Measurements from ENCODE around the gene TUBGCP2. TPM values are rescaled to one million over a fixed set of nuclear protein-coding genes. Genes with fewer than 3 reads are reported as not detected.
A peak's percentile ranks its signal among the peaks of the same experiment; 100 is the strongest.

TUBGCP2 gene
- total RNA-seq, 1 experiment from 2014 or later: 33.1 TPM

DNA sequence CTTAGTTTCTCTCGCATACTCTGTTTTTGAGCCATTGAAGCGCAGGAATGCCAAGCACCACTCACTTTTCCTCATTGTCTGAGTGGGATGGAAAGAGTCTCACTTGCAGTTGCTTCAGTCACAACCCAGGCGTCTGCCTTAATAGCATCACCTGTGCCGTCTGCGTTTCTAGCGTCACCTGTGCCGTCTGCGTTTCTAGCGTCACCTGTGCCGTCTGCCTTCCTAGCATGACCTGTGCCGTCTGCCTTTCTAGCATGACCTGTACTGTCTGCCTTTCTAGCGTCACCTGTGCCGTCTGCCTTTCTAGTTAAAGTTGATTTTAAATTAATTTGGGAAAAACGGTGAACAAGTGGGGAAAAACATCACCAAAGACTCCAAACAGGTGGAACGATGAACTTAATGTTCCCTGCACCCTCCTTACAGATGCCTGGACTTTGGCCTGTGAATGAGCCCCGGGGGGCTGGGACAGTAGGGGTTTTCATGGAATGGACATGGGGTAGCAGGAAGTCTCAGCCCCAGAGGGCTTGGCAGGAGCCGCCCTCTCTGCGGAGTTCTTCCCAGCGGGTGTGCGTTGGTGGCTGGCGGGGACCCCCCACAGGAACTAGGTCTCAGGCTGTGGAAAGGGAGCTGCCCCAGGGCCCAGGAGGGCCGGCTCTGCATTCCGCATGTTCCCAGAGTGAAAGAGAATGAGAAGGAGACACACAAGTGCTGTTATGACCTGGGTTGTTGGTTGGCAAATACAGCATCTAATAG is 3.5 kb upstream of the TUBGCP2 start:
- DNase-seq (ENCODE audit: low read depth, low spot score): no peak
- in situ Hi-C loops (cut with HindIII; ENCODE audit: low pct_unique_long_range_greater_than_20kb, low sequenced_read_pairs): no loop called here

- DNase-seq (ENCODE audit: low read depth, low spot score): no peak
- in situ Hi-C loops (cut with HindIII; ENCODE audit: low pct_unique_long_range_greater_than_20kb, low sequenced_read_pairs): no loop called here
These were observed 2.9 kb upstream of the TUBGCP2 start for GRCh38 chr10:133311570-133311969.

GRCh38 chr10:133310789-133311188 is 2.1 kb upstream of the TUBGCP2 start:
- no peak for DNase-seq (ENCODE audit: low read depth, low spot score)
- in situ Hi-C loops (cut with HindIII; ENCODE audit: low pct_unique_long_range_greater_than_20kb, low sequenced_read_pairs): no loop called here

DNA sequence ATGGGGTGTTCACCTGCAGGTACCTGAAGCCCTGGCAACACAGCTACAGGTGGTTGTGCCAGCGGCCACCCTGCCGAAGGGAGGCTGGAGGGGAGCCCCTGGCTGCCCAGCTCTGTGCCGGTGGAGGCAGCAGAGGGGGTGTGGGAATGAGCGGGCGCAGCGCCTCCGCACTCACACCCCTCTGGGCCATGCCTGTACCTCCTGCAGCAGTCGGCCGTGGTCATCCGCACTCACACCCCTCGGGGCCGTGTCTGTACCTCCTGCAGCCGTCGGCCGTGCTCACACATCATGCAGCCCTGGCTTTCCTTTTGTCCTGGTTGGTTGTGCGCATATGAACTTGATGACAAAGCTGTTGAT is 1.7 kb upstream of the TUBGCP2 start:
- in situ Hi-C loops (cut with HindIII; ENCODE audit: low pct_unique_long_range_greater_than_20kb, low sequenced_read_pairs): no loop called here

DNA sequence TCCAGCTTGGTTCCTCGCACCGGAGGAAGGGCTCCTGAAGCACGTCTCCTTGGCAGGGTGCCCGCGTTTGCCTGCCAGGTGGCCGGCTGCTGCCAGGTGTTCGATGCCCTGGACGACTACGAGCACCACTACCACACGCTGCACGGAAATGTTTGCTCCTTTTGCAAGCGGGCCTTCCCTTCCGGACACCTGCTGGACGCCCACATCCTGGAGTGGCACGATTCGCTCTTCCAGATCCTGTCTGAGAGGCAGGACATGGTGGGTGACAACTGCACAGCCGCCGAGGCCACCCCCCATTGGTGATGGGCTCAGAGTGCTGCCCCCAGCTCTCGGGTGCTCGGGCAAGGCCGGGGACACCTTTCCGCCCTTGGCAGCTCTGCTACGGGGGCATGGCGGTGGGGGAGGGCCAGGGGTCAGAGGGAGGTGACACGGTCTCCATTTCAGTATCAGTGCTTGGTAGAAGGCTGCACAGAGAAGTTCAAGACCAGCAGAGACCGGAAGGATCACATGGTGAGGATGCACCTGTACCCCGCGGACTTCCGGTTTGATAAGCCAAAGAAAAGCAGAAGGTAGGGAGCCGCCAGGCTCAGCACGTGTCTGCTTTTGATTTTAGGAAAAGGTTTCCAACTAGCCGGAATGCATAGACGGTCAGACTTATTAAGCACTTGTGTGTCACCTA is 1.2 kb upstream of the TUBGCP2 start:
- in situ Hi-C loops (cut with HindIII; ENCODE audit: low pct_unique_long_range_greater_than_20kb, low sequenced_read_pairs): no loop called here
- no peak for DNase-seq (ENCODE audit: low read depth, low spot score)

More for the DNA sequence above, 1.7 kb upstream of the TUBGCP2 start:
- no peak for DNase-seq (ENCODE audit: low read depth, low spot score)

DNA sequence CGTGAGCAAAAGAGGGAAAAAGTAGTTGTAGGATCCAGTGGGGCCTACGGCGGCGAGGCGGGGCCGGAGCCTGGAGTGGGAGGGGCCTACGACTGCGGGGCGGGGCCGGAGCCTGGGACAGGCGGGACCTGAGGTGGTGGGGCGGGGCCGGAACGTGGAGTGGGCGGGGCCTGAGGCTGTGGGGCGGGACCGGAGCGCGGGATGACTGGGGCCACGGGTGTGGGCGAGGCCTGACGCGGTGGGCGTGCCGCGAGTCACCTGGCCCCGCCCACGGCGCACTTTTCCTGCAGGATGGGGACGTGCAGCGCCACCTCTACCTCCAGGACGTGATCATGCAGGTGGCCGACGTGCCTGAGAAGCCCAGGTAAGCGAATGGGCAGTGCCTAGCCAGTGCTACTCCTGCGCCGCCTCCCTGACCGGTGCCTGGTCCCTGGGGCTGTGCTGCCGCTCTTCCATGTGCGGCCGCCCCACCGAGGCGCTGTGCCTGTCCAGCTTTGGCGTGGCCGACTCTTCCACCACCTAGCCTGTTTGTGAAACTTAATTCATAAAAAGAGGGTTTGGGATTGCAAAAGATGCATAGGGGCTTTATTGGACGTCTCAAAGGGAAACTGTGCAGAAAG is 538 bp upstream of the TUBGCP2 start:
- in situ Hi-C loops (cut with HindIII; ENCODE audit: low pct_unique_long_range_greater_than_20kb, low sequenced_read_pairs): no loop called here
- DNase-seq (ENCODE audit: low read depth, low spot score): peak; percentile 82

DNA sequence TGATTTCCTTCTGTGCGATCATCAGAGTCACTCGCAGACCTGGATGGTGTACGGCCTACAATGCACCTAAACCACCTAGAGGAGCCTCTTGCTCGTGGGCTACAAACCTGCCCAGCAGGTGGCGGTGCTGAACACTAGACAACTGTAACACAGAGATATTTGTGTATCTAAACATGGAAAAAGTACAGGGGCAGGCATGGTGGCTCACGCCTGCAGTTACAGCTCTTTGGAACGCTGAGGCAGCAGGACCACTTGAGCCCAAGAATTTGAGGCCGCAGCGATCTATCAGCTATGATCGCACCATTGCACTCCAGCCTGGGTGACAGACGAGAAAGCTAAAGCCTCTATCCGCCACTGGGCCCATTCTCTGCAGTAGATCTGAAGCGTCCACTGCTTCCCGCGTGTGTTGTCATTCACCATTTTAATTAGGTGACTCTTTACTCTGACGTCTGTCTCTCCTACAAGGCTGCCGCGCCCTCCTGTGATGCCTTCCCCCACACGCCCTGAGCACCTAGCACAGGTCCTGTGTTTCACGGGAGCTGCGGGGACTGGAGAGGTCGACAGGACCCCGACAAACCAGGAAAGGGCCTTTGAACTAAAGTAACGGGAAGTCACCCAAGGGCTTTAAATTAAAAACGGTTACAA is 774 bp downstream of the TUBGCP2 start:
- in situ Hi-C loops (cut with HindIII; ENCODE audit: low pct_unique_long_range_greater_than_20kb, low sequenced_read_pairs): no loop called here
- peak; percentile 72 for DNase-seq (ENCODE audit: low read depth, low spot score)

DNA sequence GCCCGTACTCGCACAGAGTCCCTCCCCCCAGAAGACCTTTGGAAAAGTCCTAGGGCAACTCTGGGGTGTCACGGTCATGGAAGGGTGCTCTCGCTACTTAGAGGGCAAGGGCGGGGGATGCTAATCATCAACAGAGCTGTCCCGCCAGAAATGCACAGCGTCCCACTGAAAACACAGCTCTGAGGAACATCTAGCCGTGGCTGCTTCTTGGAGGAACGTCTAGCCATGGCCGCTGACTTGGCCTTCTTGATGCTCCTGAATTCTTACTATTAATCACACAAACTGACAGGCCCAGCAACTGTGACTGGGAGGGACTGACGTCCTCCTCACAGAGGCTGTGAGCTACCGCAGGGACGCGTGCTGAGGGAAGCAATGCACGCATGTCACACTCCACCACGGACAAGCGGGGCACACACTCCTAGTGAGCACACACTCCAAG is 1.7 kb downstream of the TUBGCP2 start:
- in situ Hi-C loops (cut with HindIII; ENCODE audit: low pct_unique_long_range_greater_than_20kb, low sequenced_read_pairs): no loop called here

DNA sequence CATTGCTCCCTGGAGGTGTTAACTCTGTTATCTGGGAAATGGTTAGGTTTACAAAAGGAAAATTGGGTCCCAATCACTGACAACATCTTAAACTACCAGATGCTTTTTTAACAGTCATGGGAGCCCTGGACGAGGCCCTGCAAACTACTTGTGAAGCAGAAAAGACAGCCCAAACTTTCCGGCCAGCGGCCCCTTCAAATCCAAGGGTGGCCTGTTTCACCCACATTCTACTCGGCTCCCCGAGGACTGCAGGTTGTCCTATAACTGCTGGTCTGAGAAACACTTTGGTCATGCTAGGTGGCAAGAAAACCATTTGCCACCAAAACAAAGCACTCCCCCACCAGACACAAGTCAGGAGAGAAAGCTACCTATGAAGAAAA is 2.6 kb downstream of the TUBGCP2 start:
- in situ Hi-C loops (cut with HindIII; ENCODE audit: low pct_unique_long_range_greater_than_20kb, low sequenced_read_pairs): no loop called here
- DNase-seq (ENCODE audit: low read depth, low spot score): no peak

More for the DNA sequence above, 1.7 kb downstream of the TUBGCP2 start:
- DNase-seq (ENCODE audit: low read depth, low spot score): no peak

- DNase-seq (ENCODE audit: low read depth, low spot score): no peak
- in situ Hi-C loops (cut with HindIII; ENCODE audit: low pct_unique_long_range_greater_than_20kb, low sequenced_read_pairs): no loop called here
These were observed 5.5 kb downstream of the TUBGCP2 start for GRCh38 chr10:133303206-133303605.

DNA sequence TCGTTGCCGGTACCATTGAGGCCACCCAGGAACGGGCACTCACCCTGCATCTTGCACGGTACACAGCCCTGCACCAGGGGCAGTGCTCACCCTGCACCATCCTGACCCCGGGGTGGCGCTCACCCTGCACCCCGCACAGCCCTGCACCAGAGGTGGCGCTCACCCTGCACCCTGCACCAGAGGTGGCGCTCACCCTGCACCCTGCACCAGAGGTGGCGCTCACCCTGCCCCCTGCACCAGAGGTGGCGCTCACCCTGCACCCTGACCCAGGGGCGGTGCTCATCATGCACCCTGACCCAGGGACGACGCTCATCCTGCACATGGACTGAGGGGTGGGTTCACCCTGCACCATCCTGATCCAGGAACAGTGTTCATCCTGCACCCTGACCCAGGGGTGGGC is 6.4 kb downstream of the TUBGCP2 start:
- in situ Hi-C loops (cut with HindIII; ENCODE audit: low pct_unique_long_range_greater_than_20kb, low sequenced_read_pairs): no loop called here
- DNase-seq (ENCODE audit: low read depth, low spot score): no peak

DNA sequence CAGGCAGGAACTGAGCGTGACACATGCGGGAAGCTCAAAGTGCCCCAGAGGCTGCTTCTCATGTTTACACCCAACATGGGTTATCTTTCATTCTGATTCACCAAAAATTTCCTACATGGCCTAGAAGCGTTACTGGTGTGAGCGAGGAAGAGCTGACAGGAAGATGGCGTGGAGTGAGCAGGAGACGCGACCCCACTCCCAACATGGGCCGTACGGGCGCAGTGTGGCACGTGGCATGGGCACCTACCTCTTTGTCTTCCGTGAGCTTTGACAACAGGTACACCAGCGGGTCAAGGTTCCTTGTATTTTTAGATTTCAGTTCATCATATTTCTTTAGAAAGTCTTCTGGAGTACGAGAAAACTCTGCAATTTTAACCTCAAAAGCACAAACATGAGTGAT is 8.9 kb downstream of the TUBGCP2 start:
- in situ Hi-C loops (cut with HindIII; ENCODE audit: low pct_unique_long_range_greater_than_20kb, low sequenced_read_pairs): no loop called here
- DNase-seq (ENCODE audit: low read depth, low spot score): no peak

- in situ Hi-C loops (cut with HindIII; ENCODE audit: low pct_unique_long_range_greater_than_20kb, low sequenced_read_pairs): no loop called here
- DNase-seq (ENCODE audit: low read depth, low spot score): no peak
These were observed 9.4 kb downstream of the TUBGCP2 start for GRCh38 chr10:133299224-133299623.

GRCh38 chr10:133298466-133298865 is 10.2 kb downstream of the TUBGCP2 start:
- no peak for DNase-seq (ENCODE audit: low read depth, low spot score)
- in situ Hi-C loops (cut with HindIII; ENCODE audit: low pct_unique_long_range_greater_than_20kb, low sequenced_read_pairs): no loop called here

- DNase-seq (ENCODE audit: low read depth, low spot score): no peak
- in situ Hi-C loops (cut with HindIII; ENCODE audit: low pct_unique_long_range_greater_than_20kb, low sequenced_read_pairs): no loop called here
These were observed 11.2 kb downstream of the TUBGCP2 start for GRCh38 chr10:133297504-133297903.

- no peak for DNase-seq (ENCODE audit: low read depth, low spot score)
- in situ Hi-C loops (cut with HindIII; ENCODE audit: low pct_unique_long_range_greater_than_20kb, low sequenced_read_pairs): no loop called here
These were observed 13.0 kb downstream of the TUBGCP2 start for GRCh38 chr10:133295426-133296320.

- in situ Hi-C loops (cut with HindIII; ENCODE audit: low pct_unique_long_range_greater_than_20kb, low sequenced_read_pairs): no loop called here
- no peak for DNase-seq (ENCODE audit: low read depth, low spot score)
These were observed 14.5 kb downstream of the TUBGCP2 start for GRCh38 chr10:133294189-133294588.

- in situ Hi-C loops (cut with HindIII; ENCODE audit: low pct_unique_long_range_greater_than_20kb, low sequenced_read_pairs): no loop called here
These were observed 14.9 kb downstream of the TUBGCP2 start for GRCh38 chr10:133293810-133294119.

More at GRCh38 chr10:133293810-133294119, 14.9 kb downstream of the TUBGCP2 start:
- no peak for DNase-seq (ENCODE audit: low read depth, low spot score)
